IMR-90 (cell line): ENCODE results near the gene GOLT1A. TPM values are rescaled to one million over a fixed set of nuclear protein-coding genes. Genes with fewer than 3 reads are reported as not detected.

Experiments used
- ATAC-seq: fragments of 200-7000 bp; cut with Tn5 transposase; 2 replicates; pipeline ENCODE4 v1.9.1; 2020; ENCODE audit warnings: low read depth, mild to moderate bottlenecking, moderate library complexity
- BruUV-seq: library from RNA; stranded (reverse); fragments of 400-500 nt; replicated peaks from 2 replicates; lab custom pipeline; 2021; lab: Mats Ljungman, UMichigan
- CTCF ChIA-PET: fragments of 300-600 bp; formaldehyde crosslinking; extraction: SDS; loops from one replicate; lab custom pipeline; 2021; ENCODE audit warnings: antibody characterized with exemption; lab: Yijun Ruan, JAX
- POLR2A ChIA-PET: fragments of 300-600 bp; sonication (Branson Sonifier 250); formaldehyde crosslinking; loops from one replicate; lab custom pipeline; 2022; ENCODE audit warnings: antibody characterized with exemption; ENCODE audit not compliant: unreplicated experiment; lab: Charles Lee
- DNase-seq: peaks from one replicate; pipeline ENCODE4 v3.0.0; 2013
- H2AFZ ChIP-seq: replicated peaks from 2 replicates; pipeline ENCODE3; 2013; ENCODE audit warnings: low read length, mild to moderate bottlenecking; ENCODE audit not compliant: poor library complexity
- H2AK5ac ChIP-seq: 2 replicates; pipeline ENCODE4 v1.6.1; 2013; ENCODE audit warnings: low read depth, low read length, inconsistent platforms
- H2AK9ac ChIP-seq: replicated peaks from 2 replicates; pipeline ENCODE3; 2013; ENCODE audit warnings: mild to moderate bottlenecking, low read depth, low read length, moderate library complexity; ENCODE audit not compliant: poor library complexity
- H2BK120ac ChIP-seq: 2 replicates; pipeline ENCODE4 v1.6.1; 2013; ENCODE audit warnings: low read depth, low read length, inconsistent platforms
- H2BK15ac ChIP-seq: 3 replicates; pipeline ENCODE4 v1.6.1; 2013; ENCODE audit warnings: low read depth, low read length, inconsistent platforms
- H2BK20ac ChIP-seq: 2 replicates; pipeline ENCODE4 v1.6.1; 2013; ENCODE audit warnings: low read depth, mild to moderate bottlenecking, inconsistent platforms, low read length, moderate library complexity
- H2BK5ac ChIP-seq: 2 replicates; pipeline ENCODE4 v1.6.1; 2013; ENCODE audit warnings: mild to moderate bottlenecking, low read depth, low read length, inconsistent platforms; ENCODE audit not compliant: poor library complexity, severe bottlenecking
- H3K14ac ChIP-seq: replicated peaks from 2 replicates; pipeline ENCODE4 v1.6.1; 2013; ENCODE audit warnings: low read depth, low read length, inconsistent platforms
- H3K18ac ChIP-seq: 2 replicates; pipeline ENCODE4 v1.6.1; 2013; ENCODE audit warnings: low read depth, low read length, control low read depth
- H3K23ac ChIP-seq: 2 replicates; pipeline ENCODE4 v1.6.1; 2013; ENCODE audit warnings: low read depth, low read length, inconsistent platforms
- H3K27ac ChIP-seq: 2 replicates; pipeline ENCODE4 v1.5.1; 2013; ENCODE audit warnings: mild to moderate bottlenecking, control low read depth, low read length; ENCODE audit not compliant: insufficient read depth
- H3K27me3 ChIP-seq: 2 replicates; pipeline ENCODE4 v1.6.1; 2013; ENCODE audit warnings: low read length; ENCODE audit not compliant: control insufficient read depth, insufficient read depth
- H3K36me3 ChIP-seq: 2 replicates; pipeline ENCODE4 v1.6.1; 2013; ENCODE audit warnings: low read length, mixed read lengths; ENCODE audit not compliant: control insufficient read depth, insufficient read depth
- H3K4ac ChIP-seq: 2 replicates; pipeline ENCODE4 v1.6.1; 2013; ENCODE audit warnings: low read depth, low read length, inconsistent platforms
- H3K4me1 ChIP-seq: 2 replicates; pipeline ENCODE4 v1.6.1; 2013; ENCODE audit warnings: low read length, mixed read lengths; ENCODE audit not compliant: control insufficient read depth, insufficient read depth
- H3K4me2 ChIP-seq: 2 replicates; pipeline ENCODE4 v1.6.1; 2013; ENCODE audit warnings: low read depth, mild to moderate bottlenecking, control low read depth, low read length, moderate library complexity
- H3K4me3 ChIP-seq: 2 replicates; pipeline ENCODE4 v1.5.1; 2013; ENCODE audit warnings: low read depth, mild to moderate bottlenecking, control low read depth, low read length, moderate library complexity; ENCODE audit not compliant: insufficient read depth
- H3K56ac ChIP-seq: 2 replicates; pipeline ENCODE4 v1.6.1; 2013; ENCODE audit warnings: low read length, inconsistent platforms; ENCODE audit not compliant: insufficient read depth; ENCODE audit errors: extremely low read depth
- H3K79me1 ChIP-seq, 2 experiments: 2 replicates each; pipeline ENCODE4 v1.6.1; 2013; ENCODE audit warnings: low read length in 2 of 2, inconsistent platforms in 1 of 2, low read depth in 1 of 2
- H3K9ac ChIP-seq: 2 replicates; pipeline ENCODE4 v1.6.1; 2013; ENCODE audit warnings: low read depth, low read length, control low read depth
- H3K9me1 ChIP-seq: 2 replicates; pipeline ENCODE4 v1.6.1; 2013; ENCODE audit warnings: low read length, inconsistent platforms; ENCODE audit not compliant: insufficient read depth
- H3K9me3 ChIP-seq: 2 replicates; pipeline ENCODE4 v1.6.1; 2013; ENCODE audit warnings: low read length; ENCODE audit not compliant: control insufficient read depth, insufficient read depth
- H4K20me1 ChIP-seq: 2 replicates; pipeline ENCODE4 v1.6.1; 2013; ENCODE audit warnings: low read length, inconsistent platforms; ENCODE audit not compliant: insufficient read depth
- H4K5ac ChIP-seq: 2 replicates; pipeline ENCODE4 v1.6.1; 2013; ENCODE audit warnings: mild to moderate bottlenecking, low read depth, low read length, control low read depth
- H4K8ac ChIP-seq, 2 experiments: 2 replicates each; pipeline ENCODE4 v1.6.1; 2013; ENCODE audit warnings: low read depth in 2 of 2, low read length in 2 of 2, control low read depth in 1 of 2, inconsistent platforms in 1 of 2
- H4K91ac ChIP-seq: 2 replicates; pipeline ENCODE4 v1.6.1; 2013; ENCODE audit warnings: low read depth, low read length, inconsistent platforms; ENCODE audit not compliant: insufficient read depth
- BHLHE40 ChIP-seq: fragments of 150-350 bp; IDR thresholded peaks from 2 replicates; pipeline ENCODE4 v1.6.1; 2016; ENCODE audit warnings: mild to moderate bottlenecking, low read depth, low read length
- CEBPB ChIP-seq: IDR thresholded peaks from 2 replicates; pipeline ENCODE4 v1.6.1; 2012; ENCODE audit warnings: low read depth, low read length, improper control_type of control experiment
- FOS ChIP-seq: fragments of 150-350 bp; IDR thresholded peaks from 2 replicates; pipeline ENCODE4 v1.6.1; 2016; ENCODE audit warnings: low read depth, low read length
- MAFK ChIP-seq: IDR thresholded peaks from 2 replicates; pipeline ENCODE4 v1.6.1; 2012; ENCODE audit warnings: low read depth, low read length, improper control_type of control experiment
- MAZ ChIP-seq: IDR thresholded peaks from 2 replicates; pipeline ENCODE4 v1.6.1; 2012; ENCODE audit warnings: low read depth, mild to moderate bottlenecking, low read length, improper control_type of control experiment, moderate library complexity, borderline replicate concordance
- MXI1 ChIP-seq: IDR thresholded peaks from 2 replicates; pipeline ENCODE4 v1.6.1; 2012; ENCODE audit warnings: low read depth, mild to moderate bottlenecking, low read length, moderate library complexity, borderline replicate concordance
- POLR2A ChIP-seq: IDR thresholded peaks from 2 replicates; pipeline ENCODE4 v1.6.1; 2012; ENCODE audit warnings: mild to moderate bottlenecking, low read depth, low read length
- RAD21 ChIP-seq: IDR thresholded peaks from 2 replicates; pipeline ENCODE4 v1.6.1; 2012; ENCODE audit warnings: low read length, improper control_type of control experiment
- RFX5 ChIP-seq: IDR thresholded peaks from 2 replicates; pipeline ENCODE4 v1.8.0; 2012; ENCODE audit warnings: low read depth, mild to moderate bottlenecking, low read length, moderate library complexity
- SMC3 ChIP-seq: fragments of 150-350 bp; IDR thresholded peaks from 2 replicates; pipeline ENCODE4 v1.6.1; 2016; ENCODE audit warnings: low read depth, mild to moderate bottlenecking, antibody characterized with exemption, low read length, moderate library complexity
- USF2 ChIP-seq: fragments of 150-350 bp; IDR thresholded peaks from 2 replicates; pipeline ENCODE4 v1.6.1; 2017; ENCODE audit warnings: mild to moderate bottlenecking, antibody characterized with exemption, low read length, low read depth
- WGBS, 2 experiments: methylation state at CpG; one replicate each; pipeline versions ENCODE4 v1.1.5 to v1.1.7; 2013; ENCODE audit warnings: missing lambda C conversion rate in 2 of 2; ENCODE audit not compliant: insufficient read length in 1 of 2; ENCODE audit errors: extremely low coverage in 2 of 2; 5-methylcytosine and 5-hydroxymethylcytosine counted together
- dilution Hi-C: fragments of 300-500 bp; cut with HindIII; formaldehyde crosslinking; loops from one replicate; pipeline ENCODE4 v1.14.3; 2018; ENCODE audit warnings: low sequenced_read_pairs; ENCODE audit not compliant: unreplicated experiment
- in situ Hi-C: fragments of 300-500 bp; cut with MboI; formaldehyde crosslinking; loops from 3 replicates; pipeline ENCODE4 v1.14.3; 2019; ENCODE audit warnings: low sequenced_read_pairs, inconsistent platforms, mixed read lengths
- intact Hi-C: fragments of 100-400 bp; cut with micrococcal nuclease; formaldehyde crosslinking; loops from 2 replicates; pipeline ENCODE4 v1.10.0; 2022
- polyA plus RNA-seq, 3 experiments: library from polyadenylated mRNA; depleted of rRNA; stranded (reverse); fragments of >200 nt; gene quantifications; 2 replicates each; pipeline ENCODE4 v1.2.3, GENCODE V29; 2012; ENCODE audit warnings: low replicate concordance in 1 of 3
- total RNA-seq: library from RNA; depleted of rRNA; stranded (reverse); fragments of >200 nt; gene quantifications from 2 replicates; pipeline ENCODE4 v1.2.3, GENCODE V29; 2012
- TF ChIP-seq, protein P1 (sequence below): fragments of 150-350 bp; IDR thresholded peaks from 2 replicates; pipeline ENCODE4 v1.6.1; 2016; ENCODE audit warnings: low read depth, mild to moderate bottlenecking, low read length, moderate library complexity, borderline replicate concordance
- TF ChIP-seq, protein P2 (sequence below): conservative IDR thresholded peaks from 2 replicates; pipeline ENCODE4 v1.5.1; 2012; ENCODE audit warnings: mild to moderate bottlenecking, low read depth, low read length, improper control_type of control experiment

GOLT1A gene
- total and polyA plus RNA-seq, 2 of the 4 experiments (the other 2 are of a cell fraction), result 0.32 TPM; not detected in 1

DNA sequence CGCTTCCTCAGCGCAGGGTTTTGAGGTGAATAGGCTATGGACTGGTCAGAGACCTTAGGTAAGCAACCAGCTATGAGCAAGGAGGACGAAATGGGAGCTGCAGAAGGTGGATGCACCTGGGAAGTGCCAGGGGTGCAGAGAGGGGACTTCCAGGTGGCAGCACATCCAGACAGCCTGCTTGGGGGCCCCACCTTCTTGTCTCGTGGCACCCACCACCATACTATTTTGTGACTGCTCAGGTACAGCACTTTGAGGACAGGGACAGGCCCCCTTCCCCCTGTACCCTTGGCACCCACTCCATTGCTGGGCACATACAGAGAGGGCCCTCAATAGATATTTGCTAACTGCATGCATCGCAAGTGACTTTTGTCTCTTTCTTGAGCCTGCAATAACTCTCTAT is 16.7 kb downstream of the GOLT1A start:
- Histone ChIP-seq H2AK9ac (peak overlapping the region; percentile 63), H4K20me1 (no peaks in the 10 kb centered on the region), H4K91ac (peak overlapping the region; percentile 99), H3K9me1 (peaks cover 39% of the 10 kb centered on the region), H3K9ac (no peak overlapping the region), H2BK120ac (peak overlapping the region; percentile 100), H3K36me3 (no peaks in the 10 kb centered on the region), H3K18ac (peak overlapping the region; percentile 74; the same call in 1 of the 2 replicates), H4K8ac (peak overlapping the region; percentile 72 to 99; a peak in 2 of 4 replicates), H2BK20ac (peak overlapping the region; percentile 96), H3K27me3 (no peaks in the 10 kb centered on the region), H3K14ac (peak overlapping the region; percentile 93), H3K79me1 (peaks cover 6 to 31% of the 10 kb centered on the region in 2 experiments; a peak in 3 of 4 replicates), H3K27ac (no peak overlapping the region; the same call in 1 of the 2 replicates), H3K9me3 (no peaks in the 10 kb centered on the region), H3K56ac (no peak overlapping the region), H3K4me2 (no peak overlapping the region), H2BK5ac (peak overlapping the region; percentile 84), H2BK15ac (peak overlapping the region; percentile 92; the same call in 2 of the 3 replicates), H2AFZ (peak overlapping the region; percentile 80), H3K23ac (peak overlapping the region; percentile 51; the same call in 1 of the 2 replicates), H4K5ac (peak overlapping the region; percentile 86; the same call in 1 of the 2 replicates), H3K4me1 (peaks cover 34% of the 10 kb centered on the region), H2AK5ac (peak overlapping the region; percentile 99), H3K4ac (peak overlapping the region; percentile 100), H3K4me3 (no peak overlapping the region)
- BruUV-seq, result no TSS peak
- dilution Hi-C loops (no loop called here), in situ Hi-C loops (no loop called here), intact Hi-C loops (no loop called here)
- POLR2A ChIA-PET, result no interaction called here
- no peak for ATAC-seq
- CTCF ChIA-PET, result interaction anchor here (2.0 to 2.6 kb wide), 2 partner anchors 10 to 35 kb away, joined by 12 to 16 read pairs; no protein-coding TSS in a partner anchor
- DNase-seq, result no peak
- 92% methylated on average over 2 of the region's 5 CpGs; no CpG with 5 or more reads in 1 of the 2 experiments for WGBS, 2 experiments
- no peak for TF ChIP-seq MAZ
- no peak for TF ChIP-seq RAD21
- no peak for TF ChIP-seq SMC3
- TF ChIP-seq USF2, result no peak
- no peak for TF ChIP-seq FOS
- no peak for TF ChIP-seq CEBPB
- TF ChIP-seq, protein P1, sequence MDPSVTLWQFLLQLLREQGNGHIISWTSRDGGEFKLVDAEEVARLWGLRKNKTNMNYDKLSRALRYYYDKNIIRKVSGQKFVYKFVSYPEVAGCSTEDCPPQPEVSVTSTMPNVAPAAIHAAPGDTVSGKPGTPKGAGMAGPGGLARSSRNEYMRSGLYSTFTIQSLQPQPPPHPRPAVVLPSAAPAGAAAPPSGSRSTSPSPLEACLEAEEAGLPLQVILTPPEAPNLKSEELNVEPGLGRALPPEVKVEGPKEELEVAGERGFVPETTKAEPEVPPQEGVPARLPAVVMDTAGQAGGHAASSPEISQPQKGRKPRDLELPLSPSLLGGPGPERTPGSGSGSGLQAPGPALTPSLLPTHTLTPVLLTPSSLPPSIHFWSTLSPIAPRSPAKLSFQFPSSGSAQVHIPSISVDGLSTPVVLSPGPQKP, result no peak
- TF ChIP-seq, protein P2, sequence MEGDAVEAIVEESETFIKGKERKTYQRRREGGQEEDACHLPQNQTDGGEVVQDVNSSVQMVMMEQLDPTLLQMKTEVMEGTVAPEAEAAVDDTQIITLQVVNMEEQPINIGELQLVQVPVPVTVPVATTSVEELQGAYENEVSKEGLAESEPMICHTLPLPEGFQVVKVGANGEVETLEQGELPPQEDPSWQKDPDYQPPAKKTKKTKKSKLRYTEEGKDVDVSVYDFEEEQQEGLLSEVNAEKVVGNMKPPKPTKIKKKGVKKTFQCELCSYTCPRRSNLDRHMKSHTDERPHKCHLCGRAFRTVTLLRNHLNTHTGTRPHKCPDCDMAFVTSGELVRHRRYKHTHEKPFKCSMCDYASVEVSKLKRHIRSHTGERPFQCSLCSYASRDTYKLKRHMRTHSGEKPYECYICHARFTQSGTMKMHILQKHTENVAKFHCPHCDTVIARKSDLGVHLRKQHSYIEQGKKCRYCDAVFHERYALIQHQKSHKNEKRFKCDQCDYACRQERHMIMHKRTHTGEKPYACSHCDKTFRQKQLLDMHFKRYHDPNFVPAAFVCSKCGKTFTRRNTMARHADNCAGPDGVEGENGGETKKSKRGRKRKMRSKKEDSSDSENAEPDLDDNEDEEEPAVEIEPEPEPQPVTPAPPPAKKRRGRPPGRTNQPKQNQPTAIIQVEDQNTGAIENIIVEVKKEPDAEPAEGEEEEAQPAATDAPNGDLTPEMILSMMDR, result no peak
- no peak for TF ChIP-seq RFX5
- no peak for TF ChIP-seq BHLHE40
- TF ChIP-seq POLR2A, result no peak
- no peak for TF ChIP-seq MXI1
- no peak for TF ChIP-seq MAFK
